HL-60 (cell line): Measurements from ENCODE around the gene VARS1.

Source experiments
- DNase-seq, 2 experiments: peaks; one replicate each; pipeline ENCODE4 v3.0.0-alpha.2; 2010 to 2020; ENCODE audit warnings: low read depth in 1 of 2, low spot score in 1 of 2
- H3K27ac ChIP-seq: fragments of 250-450 bp; sonication (Bioruptor Pico); replicated peaks from 2 replicates; pipeline ENCODE4 v1.5.1; 2020; ENCODE audit warnings: mild to moderate bottlenecking, moderate library complexity
- H3K27me3 ChIP-seq: fragments of 250-450 bp; sonication (Bioruptor Pico); 2 replicates; pipeline ENCODE4 v1.5.1; 2021; ENCODE audit warnings: mild to moderate bottlenecking, moderate library complexity; ENCODE audit not compliant: insufficient read depth, poor library complexity, severe bottlenecking
- H3K4me3 ChIP-seq: replicated peaks from 2 replicates; pipeline ENCODE4 v1.5.1; 2011; ENCODE audit warnings: mild to moderate bottlenecking, control low read depth, low read length; ENCODE audit not compliant: insufficient read depth
- GABPA ChIP-seq: IDR thresholded peaks from 2 replicates; pipeline ENCODE4 v1.6.1; 2012; ENCODE audit warnings: low read depth
- POLR2AphosphoS5 ChIP-seq: IDR thresholded peaks from 2 replicates; pipeline ENCODE4 v1.6.1; 2012; ENCODE audit warnings: low read depth
- SPI1 ChIP-seq: IDR thresholded peaks from 2 replicates; pipeline ENCODE4 v1.6.1; 2012; ENCODE audit warnings: low read depth, mild to moderate bottlenecking, borderline replicate concordance
- TF ChIP-seq, protein P1 (sequence below): IDR thresholded peaks from one replicate; pipeline ENCODE4 v1.5.1; 2011; ENCODE audit warnings: low read length, control low read depth, inconsistent platforms; ENCODE audit not compliant: insufficient read depth
- TF ChIP-seq, protein P2 (sequence below): IDR thresholded peaks from 2 replicates; pipeline ENCODE4 v1.6.1; 2012; ENCODE audit warnings: low read depth; ENCODE audit not compliant: insufficient replicate concordance

Gene VARS1

DNA sequence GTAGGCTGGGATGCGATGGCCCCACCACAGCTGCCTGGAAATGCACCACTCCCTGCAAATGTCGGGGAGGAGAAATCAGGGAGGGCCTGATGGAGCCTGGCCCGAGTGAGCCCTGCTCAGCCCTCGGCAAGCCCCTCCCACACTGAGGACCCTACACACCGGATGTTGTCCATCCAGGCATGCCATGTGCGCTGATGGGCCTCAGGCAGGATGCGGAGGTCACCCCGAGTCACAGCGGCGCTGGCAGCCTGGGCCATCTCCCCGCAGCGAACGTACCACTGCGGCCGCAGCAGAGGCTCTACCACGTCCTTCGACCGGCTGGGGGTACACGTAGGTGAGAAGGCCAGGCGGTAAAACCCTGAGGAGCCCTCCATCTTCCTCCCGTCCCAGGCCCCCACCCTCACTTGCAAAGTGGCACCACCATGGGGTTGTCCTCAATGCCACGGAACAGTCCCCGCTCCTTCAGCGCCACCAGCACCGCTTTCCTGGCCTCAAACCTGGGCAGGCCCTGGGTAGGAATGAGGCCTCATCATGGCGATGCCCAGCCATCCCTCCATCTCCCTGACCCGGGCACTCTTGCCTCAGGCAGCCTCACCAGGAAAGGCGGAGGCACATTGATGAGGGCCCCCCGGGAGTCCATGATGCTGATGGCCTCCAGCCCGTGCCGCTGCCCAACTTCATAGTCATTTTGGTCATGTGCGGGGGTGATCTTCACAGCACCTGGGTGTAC, 13.3 kb downstream of the VARS1 start:
- Histone ChIP-seq H3K27ac (no peak overlapping the region), H3K4me3 (no peak overlapping the region), H3K27me3 (no peaks in the 10 kb centered on the region)
- no peak for DNase-seq
- TF ChIP-seq, protein P1, sequence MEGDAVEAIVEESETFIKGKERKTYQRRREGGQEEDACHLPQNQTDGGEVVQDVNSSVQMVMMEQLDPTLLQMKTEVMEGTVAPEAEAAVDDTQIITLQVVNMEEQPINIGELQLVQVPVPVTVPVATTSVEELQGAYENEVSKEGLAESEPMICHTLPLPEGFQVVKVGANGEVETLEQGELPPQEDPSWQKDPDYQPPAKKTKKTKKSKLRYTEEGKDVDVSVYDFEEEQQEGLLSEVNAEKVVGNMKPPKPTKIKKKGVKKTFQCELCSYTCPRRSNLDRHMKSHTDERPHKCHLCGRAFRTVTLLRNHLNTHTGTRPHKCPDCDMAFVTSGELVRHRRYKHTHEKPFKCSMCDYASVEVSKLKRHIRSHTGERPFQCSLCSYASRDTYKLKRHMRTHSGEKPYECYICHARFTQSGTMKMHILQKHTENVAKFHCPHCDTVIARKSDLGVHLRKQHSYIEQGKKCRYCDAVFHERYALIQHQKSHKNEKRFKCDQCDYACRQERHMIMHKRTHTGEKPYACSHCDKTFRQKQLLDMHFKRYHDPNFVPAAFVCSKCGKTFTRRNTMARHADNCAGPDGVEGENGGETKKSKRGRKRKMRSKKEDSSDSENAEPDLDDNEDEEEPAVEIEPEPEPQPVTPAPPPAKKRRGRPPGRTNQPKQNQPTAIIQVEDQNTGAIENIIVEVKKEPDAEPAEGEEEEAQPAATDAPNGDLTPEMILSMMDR: no peak
- TF ChIP-seq POLR2AphosphoS5 (peak; percentile 36), GABPA (no peak)
- TF ChIP-seq, protein P2, sequence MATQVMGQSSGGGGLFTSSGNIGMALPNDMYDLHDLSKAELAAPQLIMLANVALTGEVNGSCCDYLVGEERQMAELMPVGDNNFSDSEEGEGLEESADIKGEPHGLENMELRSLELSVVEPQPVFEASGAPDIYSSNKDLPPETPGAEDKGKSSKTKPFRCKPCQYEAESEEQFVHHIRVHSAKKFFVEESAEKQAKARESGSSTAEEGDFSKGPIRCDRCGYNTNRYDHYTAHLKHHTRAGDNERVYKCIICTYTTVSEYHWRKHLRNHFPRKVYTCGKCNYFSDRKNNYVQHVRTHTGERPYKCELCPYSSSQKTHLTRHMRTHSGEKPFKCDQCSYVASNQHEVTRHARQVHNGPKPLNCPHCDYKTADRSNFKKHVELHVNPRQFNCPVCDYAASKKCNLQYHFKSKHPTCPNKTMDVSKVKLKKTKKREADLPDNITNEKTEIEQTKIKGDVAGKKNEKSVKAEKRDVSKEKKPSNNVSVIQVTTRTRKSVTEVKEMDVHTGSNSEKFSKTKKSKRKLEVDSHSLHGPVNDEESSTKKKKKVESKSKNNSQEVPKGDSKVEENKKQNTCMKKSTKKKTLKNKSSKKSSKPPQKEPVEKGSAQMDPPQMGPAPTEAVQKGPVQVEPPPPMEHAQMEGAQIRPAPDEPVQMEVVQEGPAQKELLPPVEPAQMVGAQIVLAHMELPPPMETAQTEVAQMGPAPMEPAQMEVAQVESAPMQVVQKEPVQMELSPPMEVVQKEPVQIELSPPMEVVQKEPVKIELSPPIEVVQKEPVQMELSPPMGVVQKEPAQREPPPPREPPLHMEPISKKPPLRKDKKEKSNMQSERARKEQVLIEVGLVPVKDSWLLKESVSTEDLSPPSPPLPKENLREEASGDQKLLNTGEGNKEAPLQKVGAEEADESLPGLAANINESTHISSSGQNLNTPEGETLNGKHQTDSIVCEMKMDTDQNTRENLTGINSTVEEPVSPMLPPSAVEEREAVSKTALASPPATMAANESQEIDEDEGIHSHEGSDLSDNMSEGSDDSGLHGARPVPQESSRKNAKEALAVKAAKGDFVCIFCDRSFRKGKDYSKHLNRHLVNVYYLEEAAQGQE: no peak

DNA sequence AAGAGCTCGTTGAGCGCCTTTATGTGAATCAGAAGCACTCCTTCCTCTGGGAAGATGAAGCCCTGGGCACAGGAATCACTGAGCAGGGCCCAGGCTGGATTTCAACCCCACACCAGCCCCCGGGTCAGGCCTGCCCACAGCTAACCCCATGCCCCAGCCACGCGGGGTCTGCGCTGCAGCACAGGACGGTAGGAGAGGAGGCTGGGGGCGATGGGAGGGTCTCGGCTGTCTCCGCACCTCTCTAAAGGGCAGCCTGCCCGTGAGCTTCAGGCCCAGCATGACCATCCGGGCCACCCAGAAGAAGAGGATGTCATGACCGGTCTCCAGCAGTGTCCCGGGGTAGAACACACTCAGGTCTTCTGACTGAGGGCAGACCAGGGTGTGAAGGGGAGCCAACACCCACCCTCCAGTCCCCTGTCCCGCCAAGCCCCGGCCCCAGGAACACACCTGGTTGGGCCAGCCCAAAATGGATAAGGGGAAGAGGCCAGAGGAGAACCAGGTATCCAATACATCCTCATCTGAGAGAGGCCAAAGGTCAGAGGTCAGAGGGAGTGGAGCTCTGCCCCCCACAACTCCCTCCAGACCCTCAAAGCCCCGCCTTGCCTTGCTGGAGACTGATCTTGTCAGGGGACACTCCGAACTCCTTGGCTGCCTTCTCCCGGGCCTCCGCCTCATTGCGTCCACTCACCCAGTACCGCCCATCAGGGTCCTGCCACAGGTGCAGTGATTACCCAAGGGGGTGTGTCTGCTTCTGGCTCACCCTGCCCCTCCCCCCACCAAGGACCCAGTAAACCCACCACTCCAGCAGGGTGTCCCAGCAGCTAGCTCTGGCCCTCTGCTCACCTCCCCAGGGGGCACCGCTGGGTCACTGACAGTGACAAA, 14.1 kb downstream of the VARS1 start:
- DNase-seq: no peak
- Histone ChIP-seq H3K4me3 (no peak overlapping the region), H3K27ac (no peak overlapping the region), H3K27me3 (no peaks in the 10 kb centered on the region)
- TF ChIP-seq POLR2AphosphoS5 (no peak), GABPA (no peak), SPI1 (no peak)
- TF ChIP-seq, protein P2: no peak
- TF ChIP-seq, protein P1: no peak

DNA sequence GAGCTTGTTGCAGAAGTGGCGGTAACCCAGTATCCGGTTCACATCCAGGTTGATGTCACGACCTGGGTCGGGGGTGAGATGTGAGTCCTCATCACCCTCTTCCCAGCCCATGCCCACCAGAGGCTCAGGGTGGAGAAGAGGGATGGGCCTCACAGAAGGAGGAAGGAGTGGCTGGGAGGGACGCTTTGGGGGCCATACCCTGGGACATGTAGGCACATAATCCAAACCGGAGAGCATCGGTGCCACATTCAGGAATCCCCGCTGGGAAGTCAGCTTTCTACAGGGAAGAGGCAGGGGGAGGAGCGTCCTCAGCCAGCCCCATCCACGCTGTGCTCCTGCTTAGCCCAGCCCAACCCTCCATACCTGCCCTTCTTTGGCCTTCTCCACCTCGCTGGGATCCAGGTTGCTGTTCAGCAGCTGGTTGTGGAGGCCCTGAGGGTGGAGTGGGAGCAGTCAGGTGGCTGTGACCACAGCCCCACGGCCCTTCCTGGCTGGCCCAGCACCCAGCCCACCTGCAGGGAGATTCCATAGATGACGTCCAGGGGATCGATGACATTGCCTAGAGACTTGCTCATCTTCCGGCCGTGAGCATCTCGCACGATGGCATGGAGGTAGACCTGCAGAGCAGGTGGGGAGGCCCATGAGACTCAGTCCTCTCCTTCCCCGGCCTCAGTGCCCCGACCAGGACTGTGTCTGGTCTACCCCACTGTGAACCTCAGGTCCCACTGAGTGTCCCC, 14.9 kb downstream of the VARS1 start:
- TF ChIP-seq, protein P1: no peak
- TF ChIP-seq, protein P2: no peak
- no peak for TF ChIP-seq GABPA
- TF ChIP-seq SPI1: no peak
- TF ChIP-seq POLR2AphosphoS5: no peak
- Histone ChIP-seq H3K4me3 (no peak overlapping the region), H3K27ac (no peak overlapping the region), H3K27me3 (no peaks in the 10 kb centered on the region)
- no peak for DNase-seq
